B cell (primary cell): ENCODE measurements around the gene DOCK3. TPM values are rescaled to one million over a fixed set of nuclear protein-coding genes. Genes with fewer than 3 reads are reported as not detected.

Experiments used
- ATAC-seq: fragments of 200-7000 bp; cut with Tn5 transposase; one replicate; pipeline ENCODE4 v1.10.0; 2021; ENCODE audit warnings: low read depth, mild to moderate bottlenecking, moderate number of reproducible peaks, moderate library complexity
- CTCF ChIA-PET: fragments of 350-600 bp; sonication (Branson Sonifier 250); formaldehyde crosslinking; loops from one replicate; lab custom pipeline; 2021; ENCODE audit warnings: antibody characterized with exemption, inconsistent platforms; lab: Charles Lee
- POLR2A ChIA-PET: fragments of 350-600 bp; sonication (Branson Sonifier 250); formaldehyde crosslinking; loops from one replicate; lab custom pipeline; 2021; ENCODE audit warnings: antibody characterized with exemption; lab: Charles Lee
- DNase-seq: peaks from one replicate; pipeline ENCODE4 v3.0.0; 2013
- H2AFZ ChIP-seq: 2 replicates; pipeline ENCODE4 v1.6.1; 2012; ENCODE audit warnings: mild to moderate bottlenecking, low read depth, low read length; ENCODE audit not compliant: insufficient read depth, poor library complexity, severe bottlenecking
- H3K27ac ChIP-seq, 2 donors: 1 replicate in 1 of 2; 2 replicates in 1 of 2; pipeline ENCODE4 v1.5.1; 2012 to 2013; ENCODE audit warnings: low read length in 2 of 2, mild to moderate bottlenecking in 2 of 2, moderate library complexity in 1 of 2
- H3K27me3 ChIP-seq, 4 experiments: fragments of 200-600 bp in 1 of 4; sonication (generic) in 1 of 4; replicated peaks in 1 of 4; 1 replicate in 2 of 4; 2 replicates in 2 of 4; pipeline versions ENCODE4 v1.6.1 to v1.7.0; 2013 to 2016; ENCODE audit warnings: low read length in 3 of 4, mild to moderate bottlenecking in 2 of 4, mixed read lengths in 1 of 4, moderate library complexity in 1 of 4; ENCODE audit not compliant: insufficient read depth in 4 of 4, control insufficient read depth in 3 of 4; ENCODE audit errors: control extremely low read depth in 1 of 4
- H3K36me3 ChIP-seq, 2 experiments: replicated peaks in 1 of 2; 1 replicate in 1 of 2; 2 replicates in 1 of 2; pipeline versions ENCODE4 v1.6.1 to v1.7.1; 2013; ENCODE audit warnings: low read length in 1 of 2; ENCODE audit not compliant: insufficient read depth in 2 of 2, control insufficient read depth in 1 of 2; ENCODE audit errors: control extremely low read depth in 1 of 2, extremely low read depth in 1 of 2
- H3K4me1 ChIP-seq, 2 donors: fragments of 200-600 bp in 1 of 2; sonication (generic) in 1 of 2; 1 replicate in 1 of 2; 2 replicates in 1 of 2; pipeline versions ENCODE4 v1.5.1 to v1.6.1; 2013 to 2017; ENCODE audit warnings: low read length in 2 of 2; ENCODE audit not compliant: control insufficient read depth in 2 of 2, insufficient read depth in 2 of 2
- H3K4me2 ChIP-seq: replicated peaks from 2 replicates; pipeline ENCODE3; 2012; ENCODE audit warnings: mild to moderate bottlenecking, low read depth, low read length; ENCODE audit not compliant: poor library complexity, severe bottlenecking
- H3K4me3 ChIP-seq, 5 experiments: fragments of 200-600 bp in 1 of 5; sonication (generic) in 1 of 5; 1 replicate in 3 of 5; 2 replicates in 2 of 5; pipeline versions ENCODE4 v1.5.1 to v1.7.0; 2011 to 2016; ENCODE audit warnings: low read length in 4 of 5, mild to moderate bottlenecking in 4 of 5, low read depth in 2 of 5, control low read depth in 1 of 5, moderate library complexity in 1 of 5; ENCODE audit not compliant: insufficient read depth in 1 of 5; ENCODE audit errors: control extremely low read depth in 1 of 5, extremely low read depth in 1 of 5
- H3K79me2 ChIP-seq: fragments of 200-600 bp; sonication (generic); one replicate; pipeline ENCODE4 v1.6.0; 2016; ENCODE audit warnings: low read length; ENCODE audit not compliant: control insufficient read depth, insufficient read depth
- H3K9ac ChIP-seq: fragments of 200-600 bp; sonication (generic); 2 replicates; pipeline ENCODE4 v1.6.1; 2017; ENCODE audit warnings: mild to moderate bottlenecking, low read length, moderate library complexity
- H3K9me3 ChIP-seq, 3 donors: one replicate each; pipeline versions ENCODE4 v1.6.1 to v1.7.1; 2013; ENCODE audit warnings: low read length in 2 of 3; ENCODE audit not compliant: control insufficient read depth in 2 of 3, insufficient read depth in 1 of 3; ENCODE audit errors: control extremely low read depth in 1 of 3
- H4K20me1 ChIP-seq: 2 replicates; pipeline ENCODE4 v1.6.0; 2012; ENCODE audit warnings: mild to moderate bottlenecking, low read length; ENCODE audit not compliant: insufficient read depth, control insufficient read depth, poor library complexity, severe bottlenecking
- H3K27ac Mint-ChIP-seq: one replicate; pipeline ENCODE4 v1.8.0; 2021; ENCODE audit warnings: mixed read lengths
- H3K27me3 Mint-ChIP-seq: one replicate; pipeline ENCODE4 v1.8.0; 2021; ENCODE audit warnings: mixed read lengths
- H3K4me1 Mint-ChIP-seq: one replicate; pipeline ENCODE4 v1.8.0; 2021; ENCODE audit warnings: mixed read lengths
- H3K4me3 Mint-ChIP-seq: one replicate; pipeline ENCODE4 v1.8.0; 2021; ENCODE audit warnings: mixed read lengths
- H3K9me3 Mint-ChIP-seq: one replicate; pipeline ENCODE4 v1.8.0; 2022; ENCODE audit warnings: mixed read lengths; ENCODE audit not compliant: insufficient read depth
- CTCF ChIP-seq: fragments of 200-600 bp; IDR thresholded peaks from one replicate; pipeline ENCODE4 v1.8.0; 2022; ENCODE audit warnings: antibody characterized with exemption, mild to moderate bottlenecking
- EZH2 ChIP-seq: IDR thresholded peaks from 2 replicates; pipeline ENCODE4 v1.6.1; 2012; ENCODE audit warnings: borderline replicate concordance, low read depth, mild to moderate bottlenecking, moderate library complexity, low read length; ENCODE audit not compliant: insufficient read depth, poor library complexity, severe bottlenecking
- WGBS: methylation state at CpG from one replicate; pipeline ENCODE4 v1.1.5; 2013; ENCODE audit warnings: missing lambda C conversion rate; ENCODE audit not compliant: insufficient coverage; 5-methylcytosine and 5-hydroxymethylcytosine counted together
- intact Hi-C: fragments of 100-400 bp; cut with micrococcal nuclease; formaldehyde crosslinking; loops from one replicate; pipeline ENCODE4 v1.10.0; 2022
- polyA plus RNA-seq: library from polyadenylated mRNA; depleted of rRNA; stranded (reverse); fragments of >200 nt; gene quantifications from 2 replicates; pipeline ENCODE4 v1.2.3, GENCODE V29; 2012
- total RNA-seq, 2 donors: library from RNA; stranded (reverse); fragments of 120-200 nt in 1 of 2; gene quantifications; 1 replicate in 1 of 2; 2 replicates in 1 of 2; pipeline versions ENCODE4 v1.2.3 to v1.2.4, GENCODE V29; 2013 to 2022

The DOCK3 gene
- total and polyA plus RNA-seq, 2 donors (not counting 1 experiment from before 2014, with no cell fraction given), result 0.06 to 0.30 TPM

- 100% methylated on average over 1 of the region's 7 CpGs for WGBS
- Histone ChIP-seq H3K4me2 (no peak overlapping the region), H3K9ac (no peak overlapping the region), H4K20me1 (no peaks in the 10 kb centered on the region), H3K27me3 (no peaks in the 10 kb centered on the region), H3K27ac (no peak overlapping the region), H3K79me2 (no peaks in the 10 kb centered on the region), H3K4me3 (no peak overlapping the region), H2AFZ (no peak overlapping the region), H3K36me3 (peaks cover 0 to 60% of the 10 kb centered on the region in 2 experiments), H3K9me3 (no peaks in the 10 kb centered on the region), H3K4me1 (no peaks in the 10 kb centered on the region)
- Mint-ChIP-seq H3K27ac (no peak overlapping the region), H3K27me3 (no peaks in the 10 kb centered on the region), H3K4me3 (no peak overlapping the region), H3K9me3 (no peaks in the 10 kb centered on the region), H3K4me1 (no peaks in the 10 kb centered on the region)
- CTCF ChIA-PET, result interaction anchor here (0.6 to 1.1 kb wide), 2 partner anchors 29 to 122 kb away, joined by 3 to 4 read pairs; no protein-coding TSS in a partner anchor
- no peak for TF ChIP-seq CTCF
- TF ChIP-seq EZH2, result no peak
- ATAC-seq (no peak), DNase-seq (no peak)
- POLR2A ChIA-PET, result no interaction called here
- intact Hi-C loops, result no loop called here
These were observed 30.2 kb upstream of the DOCK3 start for GRCh38 chr3:50644561-50644960.

- no peaks in the 10 kb centered on the region for H4K20me1 ChIP-seq
- no peaks in the 10 kb centered on the region for H3K27me3 Mint-ChIP-seq
- H3K4me2 ChIP-seq, result no peak overlapping the region
- no peaks in the 10 kb centered on the region for H3K4me1 ChIP-seq
- H3K9ac ChIP-seq, result no peak overlapping the region
- H3K27ac ChIP-seq, result no peak overlapping the region
- no peak overlapping the region for H3K4me3 Mint-ChIP-seq
- no peaks in the 10 kb centered on the region for H3K4me1 Mint-ChIP-seq
- DNase-seq (no peak), ATAC-seq (no peak)
- H3K9me3 Mint-ChIP-seq, result no peaks in the 10 kb centered on the region
- intact Hi-C loops, result no loop called here
- ChIA-PET POLR2A (no interaction called here), CTCF (no interaction called here)
- WGBS, result 88% methylated on average over 1 of the region's 2 CpGs
- H3K79me2 ChIP-seq, result no peaks in the 10 kb centered on the region
- H3K4me3 ChIP-seq, result no peak overlapping the region
- H3K36me3 ChIP-seq, result peaks cover 0 to 59% of the 10 kb centered on the region in 2 experiments
- H3K9me3 ChIP-seq, result no peaks in the 10 kb centered on the region
- TF ChIP-seq EZH2, result no peak
- no peak for TF ChIP-seq CTCF
- no peak overlapping the region for H2AFZ ChIP-seq
- no peak overlapping the region for H3K27ac Mint-ChIP-seq
- no peaks in the 10 kb centered on the region for H3K27me3 ChIP-seq
These were observed 29.3 kb upstream of the DOCK3 start for GRCh38 chr3:50645378-50645777.
